Neural cell (in vitro differentiated cells): ENCODE results near the gene PDE4D. TPM values are rescaled to one million over a fixed set of nuclear protein-coding genes. Genes with fewer than 3 reads are reported as not detected.
A peak's percentile ranks its signal among the peaks of the same experiment; 100 is the strongest.

Experiments
- H2AFZ ChIP-seq: fragments of 200-600, 300-800 bp; sonication (generic), shearing (Covaris generic); 2 replicates; pipeline ENCODE4 v1.6.0; 2014; ENCODE audit warnings: low read depth, mild to moderate bottlenecking, antibody characterized with exemption, low read length, moderate library complexity
- H3F3A ChIP-seq: fragments of 200-600 bp; shearing (Covaris generic); 2 replicates; pipeline ENCODE4 v1.6.1; 2016; ENCODE audit warnings: mild to moderate bottlenecking, moderate library complexity, mixed read lengths, antibody characterized with exemption, low read length; ENCODE audit not compliant: insufficient read depth, poor library complexity, severe bottlenecking
- H3K27ac ChIP-seq: fragments of 200-600, 300-800 bp; sonication (generic), shearing (Covaris generic); 2 replicates; pipeline ENCODE4 v1.5.1; 2014; ENCODE audit warnings: mild to moderate bottlenecking, low read length, moderate library complexity
- H3K27me3 ChIP-seq: fragments of 300-800, 200-600 bp; sonication (generic), shearing (Covaris generic); 2 replicates; pipeline ENCODE4 v1.6.0; 2014; ENCODE audit warnings: mild to moderate bottlenecking, low read depth, low read length, moderate library complexity; ENCODE audit not compliant: insufficient read depth
- H3K36me3 ChIP-seq: fragments of 300-800, 200-600 bp; sonication (generic), shearing (Covaris generic); 2 replicates; pipeline ENCODE4 v1.5.1; 2014; ENCODE audit warnings: mild to moderate bottlenecking, antibody characterized with exemption, low read length, moderate library complexity; ENCODE audit not compliant: insufficient read depth
- H3K4me2 ChIP-seq: fragments of 300-800, 200-600 bp; sonication (generic), shearing (Covaris generic); 2 replicates; pipeline ENCODE4 v1.6.0; 2014; ENCODE audit warnings: mild to moderate bottlenecking, low read length
- H3K4me3 ChIP-seq: fragments of 300-800, 200-600 bp; sonication (generic), shearing (Covaris generic); 2 replicates; pipeline ENCODE4 v1.5.1; 2014; ENCODE audit warnings: mild to moderate bottlenecking, low read length, moderate library complexity
- H3K79me2 ChIP-seq: fragments of 200-600 bp; shearing (Covaris generic); replicated peaks from 2 replicates; pipeline ENCODE4 v1.6.0; 2014; ENCODE audit warnings: mild to moderate bottlenecking, low read length, moderate library complexity; ENCODE audit not compliant: insufficient read depth
- H3K9ac ChIP-seq: fragments of 300-800, 200-600 bp; sonication (generic), shearing (Covaris generic); 2 replicates; pipeline ENCODE4 v1.6.1; 2016; ENCODE audit warnings: mild to moderate bottlenecking, low read length, mixed read lengths
- H3K9me2 ChIP-seq: fragments of 200-600 bp; shearing (Covaris generic); 2 replicates; pipeline ENCODE4 v1.6.1; 2016; ENCODE audit warnings: mild to moderate bottlenecking, low read length, mixed read lengths; ENCODE audit not compliant: insufficient read depth
- H3K9me3 ChIP-seq: fragments of 200-600, 300-800 bp; sonication (generic), shearing (Covaris generic); 2 replicates; pipeline ENCODE4 v1.6.1; 2016; ENCODE audit warnings: mild to moderate bottlenecking, mixed run types, low read length, moderate library complexity, mixed read lengths
- H4K20me1 ChIP-seq: fragments of 200-600 bp; shearing (Covaris generic); 2 replicates; pipeline ENCODE4 v1.6.1; 2016; ENCODE audit warnings: mild to moderate bottlenecking, mixed run types; ENCODE audit not compliant: insufficient read depth
- EP300 ChIP-seq: fragments of 450-650 bp; conservative IDR thresholded peaks from 2 replicates; pipeline ENCODE4 v1.6.1; 2014; ENCODE audit warnings: antibody characterized with exemption, mild to moderate bottlenecking, moderate library complexity; ENCODE audit not compliant: poor library complexity, severe bottlenecking
- EZH2 ChIP-seq: fragments of 200-600, 300-800 bp; shearing (Covaris generic), sonication (generic); IDR thresholded peaks from 2 replicates; pipeline ENCODE4 v1.6.1; 2014; ENCODE audit warnings: antibody characterized with exemption, low read length, borderline replicate concordance, mild to moderate bottlenecking; ENCODE audit not compliant: insufficient read depth, poor library complexity, severe bottlenecking
- POLR2AphosphoS5 ChIP-seq: IDR thresholded peaks from 2 replicates; pipeline ENCODE4 v1.6.1; 2012
- RAD21 ChIP-seq: fragments of 450-650 bp; conservative IDR thresholded peaks from 2 replicates; pipeline ENCODE4 v1.6.1; 2014; ENCODE audit warnings: antibody characterized with exemption, mild to moderate bottlenecking, moderate library complexity
- REST ChIP-seq: IDR thresholded peaks from 2 replicates; pipeline ENCODE4 v1.6.1; 2012; ENCODE audit warnings: borderline replicate concordance
- SMC3 ChIP-seq: fragments of 450-650 bp; conservative IDR thresholded peaks from 2 replicates; pipeline ENCODE4 v1.6.1; 2014; ENCODE audit warnings: antibody characterized with exemption, mild to moderate bottlenecking, moderate library complexity; ENCODE audit not compliant: poor library complexity
- TAF1 ChIP-seq: IDR thresholded peaks from 2 replicates; pipeline ENCODE4 v1.6.1; 2012; ENCODE audit warnings: low read depth
- polyA plus RNA-seq: library from polyadenylated mRNA; depleted of rRNA; stranded (reverse); fragments of >200 nt; gene quantifications from 2 replicates; pipeline ENCODE4 v1.2.3, GENCODE V29; 2014

PDE4D gene
- polyA plus RNA-seq, 1 donor from 2014 or later: 42.8 TPM

DNA sequence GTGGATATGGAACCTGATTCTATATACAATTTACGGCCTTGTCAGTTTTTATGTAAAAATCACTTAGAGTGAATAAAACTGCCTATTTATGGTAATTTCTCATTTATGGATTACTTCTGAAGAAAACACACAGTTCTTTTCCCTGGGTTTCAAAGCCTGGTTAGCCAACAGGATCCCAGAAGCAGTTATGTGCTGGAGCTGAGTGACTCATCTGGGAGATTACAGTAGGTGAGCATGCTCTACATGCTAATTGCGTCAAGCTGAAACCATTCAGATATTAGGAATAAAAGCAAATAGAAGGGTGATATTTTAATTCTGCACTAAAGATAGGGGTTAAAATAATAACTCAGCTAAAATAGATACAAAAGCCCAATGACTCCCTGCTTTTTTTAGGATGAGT is 47.8 kb downstream of the PDE4D start:
- Histone ChIP-seq H2AFZ (no peak overlapping the region), H3K27ac (peak overlapping the region; percentile 66), H3K9me2 (no peaks in the 10 kb centered on the region), H3K9ac (peak overlapping the region; percentile 20), H3F3A (no peaks in the 10 kb centered on the region), H3K4me2 (no peak overlapping the region), H3K9me3 (no peaks in the 10 kb centered on the region), H3K36me3 (no peaks in the 10 kb centered on the region), H3K27me3 (no peaks in the 10 kb centered on the region), H3K4me3 (no peak overlapping the region), H4K20me1 (no peaks in the 10 kb centered on the region), H3K79me2 (no peaks in the 10 kb centered on the region)
- TF ChIP-seq POLR2AphosphoS5 (peak; percentile 9), EP300 (no peak)

GRCh38 chr5:59843511-59844213 is 49.9 kb downstream of the PDE4D start:
- Histone ChIP-seq H3K9me3 (no peaks in the 10 kb centered on the region), H3K27me3 (no peaks in the 10 kb centered on the region), H3K79me2 (no peaks in the 10 kb centered on the region), H4K20me1 (no peaks in the 10 kb centered on the region), H3F3A (no peaks in the 10 kb centered on the region), H3K27ac (no peak overlapping the region), H2AFZ (no peak overlapping the region), H3K4me2 (no peak overlapping the region), H3K9ac (no peak overlapping the region), H3K9me2 (no peaks in the 10 kb centered on the region), H3K36me3 (no peaks in the 10 kb centered on the region), H3K4me3 (no peak overlapping the region)
- TF ChIP-seq TAF1: no peak

DNA sequence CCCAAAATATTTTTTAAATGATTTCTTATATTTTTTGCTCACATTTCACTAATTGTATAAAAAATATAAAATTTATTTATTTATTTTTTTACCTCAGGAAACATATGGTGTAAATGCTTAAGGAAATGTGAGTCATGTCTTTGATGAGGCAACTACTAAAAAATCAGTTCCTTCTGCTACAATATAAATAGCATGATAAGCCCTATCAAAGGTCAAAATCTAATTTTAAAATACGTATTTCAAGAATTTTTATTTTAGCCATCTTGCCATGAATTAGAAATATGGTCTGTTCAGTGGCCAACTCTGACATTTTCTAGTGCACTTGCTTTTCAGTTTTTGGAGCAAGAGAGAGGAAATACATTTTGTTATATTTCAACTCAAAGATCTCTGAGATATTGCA is 50.5 kb downstream of the PDE4D start:
- no peaks in the 10 kb centered on the region for H3F3A ChIP-seq
- no peaks in the 10 kb centered on the region for H4K20me1 ChIP-seq
- H2AFZ ChIP-seq: no peak overlapping the region
- H3K9me2 ChIP-seq: no peaks in the 10 kb centered on the region
- no peaks in the 10 kb centered on the region for H3K36me3 ChIP-seq
- H3K27ac ChIP-seq: no peak overlapping the region
- H3K79me2 ChIP-seq: no peaks in the 10 kb centered on the region
- H3K4me3 ChIP-seq: no peak overlapping the region
- no peaks in the 10 kb centered on the region for H3K27me3 ChIP-seq
- no peaks in the 10 kb centered on the region for H3K9me3 ChIP-seq
- H3K4me2 ChIP-seq: no peak overlapping the region
- no peak for TF ChIP-seq RAD21
- no peak for TF ChIP-seq REST
- no peak for TF ChIP-seq EP300
- no peak overlapping the region for H3K9ac ChIP-seq

DNA sequence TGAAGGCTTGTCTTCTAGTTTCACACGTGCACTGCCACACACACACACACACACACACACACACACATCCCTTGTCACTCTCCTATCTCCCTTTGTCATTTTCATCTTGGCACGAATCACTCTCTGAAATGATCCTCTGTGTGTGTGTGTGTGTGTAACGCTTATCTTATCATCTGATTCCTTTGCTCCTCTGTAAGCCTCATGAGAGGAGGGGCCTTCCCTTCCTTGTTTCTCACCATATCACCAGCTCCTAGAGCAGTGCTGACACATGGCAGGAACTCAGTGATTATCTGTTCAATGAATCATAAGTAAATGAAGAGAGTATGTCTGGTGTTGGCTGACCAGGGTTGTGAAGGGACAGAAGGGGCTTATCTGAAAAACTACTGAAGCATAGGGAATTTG is 53.3 kb downstream of the PDE4D start:
- H3K9me2 ChIP-seq: no peaks in the 10 kb centered on the region
- no peaks in the 10 kb centered on the region for H3K9me3 ChIP-seq
- H3K36me3 ChIP-seq: no peaks in the 10 kb centered on the region
- H3F3A ChIP-seq: no peaks in the 10 kb centered on the region
- peak overlapping the region; percentile 84 for H3K27ac ChIP-seq
- H3K27me3 ChIP-seq: no peaks in the 10 kb centered on the region
- H2AFZ ChIP-seq: no peak overlapping the region
- no peaks in the 10 kb centered on the region for H4K20me1 ChIP-seq
- H3K4me2 ChIP-seq: no peak overlapping the region
- H3K9ac ChIP-seq: peak overlapping the region; percentile 27
- TF ChIP-seq TAF1 (no peak), SMC3 (no peak), EZH2 (no peak), EP300 (peak; percentile 93), POLR2AphosphoS5 (peak; percentile 55), REST (peak; percentile 55), RAD21 (no peak)
- peak overlapping the region; percentile 26 for H3K4me3 ChIP-seq
- H3K79me2 ChIP-seq: no peaks in the 10 kb centered on the region
